GM23338 (cell line): ENCODE results near the gene WASL. TPM values are rescaled to one million over a fixed set of nuclear protein-coding genes. Genes with fewer than 3 reads are reported as not detected.

Source experiments
- EZH2phosphoT487 ChIP-seq: fragments of 200-600 bp; sonication (generic); IDR thresholded peaks from one replicate; pipeline ENCODE4 v1.8.1; 2018; ENCODE audit warnings: antibody characterized with exemption; ENCODE audit not compliant: unreplicated experiment
- POLR2AphosphoS5 ChIP-seq: IDR thresholded peaks from 2 replicates; pipeline ENCODE4 v1.6.1; 2016; ENCODE audit warnings: antibody characterized with exemption, low read depth
- STAT1 ChIP-seq: IDR thresholded peaks from one replicate; pipeline ENCODE4 v1.6.1; 2016; ENCODE audit warnings: antibody characterized with exemption; ENCODE audit not compliant: unreplicated experiment
- ZNF331 ChIP-seq: fragments of 250-450 bp; sonication (Bioruptor Pico); IDR thresholded peaks from 2 replicates; pipeline ENCODE4 v1.5.0; 2020; ENCODE audit warnings: low read depth, mild to moderate bottlenecking, moderate library complexity
- polyA plus RNA-seq: library from polyadenylated mRNA; unstranded; fragments of >200 nt; fragmentation: Nextera tagmentation; extraction: Ambion mirVana; gene quantifications from 2 replicates; pipeline ENCODE4 v1.2.1, GENCODE V29; 2016
- total RNA-seq: library from RNA; depleted of rRNA; stranded (reverse); fragments of >200 nt; shearing (Covaris generic); gene quantifications from 2 replicates; pipeline ENCODE4 v1.2.3, GENCODE V29; 2014
- TF ChIP-seq, protein P1 (sequence below): fragments of 250-450 bp; sonication (Bioruptor Pico); IDR thresholded peaks from 2 replicates; pipeline ENCODE4 v1.5.0; 2020; ENCODE audit warnings: mild to moderate bottlenecking, moderate library complexity
- TF ChIP-seq, protein P2 (sequence below), 2 experiments: fragments of 200-600 bp in 1 of 2; sonication (generic) in 1 of 2; conservative IDR thresholded peaks; 2 replicates each; pipeline versions ENCODE4 v1.5.1 to v1.6.1; 2016 to 2017; ENCODE audit warnings: antibody characterized with exemption in 2 of 2, low read depth in 2 of 2, mild to moderate bottlenecking in 2 of 2, moderate library complexity in 1 of 2
- TF ChIP-seq, protein P3 (sequence below): IDR thresholded peaks from 2 replicates; pipeline ENCODE4 v1.6.1; 2016; ENCODE audit warnings: antibody characterized with exemption
- TF ChIP-seq, protein P4 (sequence below): IDR thresholded peaks from one replicate; pipeline ENCODE4 v1.6.1; 2018; ENCODE audit warnings: antibody characterized with exemption; ENCODE audit not compliant: unreplicated experiment

The WASL gene
- total and polyA plus RNA-seq, 2 experiments from 2014 or later, result 36.4 to 45.3 TPM

DNA sequence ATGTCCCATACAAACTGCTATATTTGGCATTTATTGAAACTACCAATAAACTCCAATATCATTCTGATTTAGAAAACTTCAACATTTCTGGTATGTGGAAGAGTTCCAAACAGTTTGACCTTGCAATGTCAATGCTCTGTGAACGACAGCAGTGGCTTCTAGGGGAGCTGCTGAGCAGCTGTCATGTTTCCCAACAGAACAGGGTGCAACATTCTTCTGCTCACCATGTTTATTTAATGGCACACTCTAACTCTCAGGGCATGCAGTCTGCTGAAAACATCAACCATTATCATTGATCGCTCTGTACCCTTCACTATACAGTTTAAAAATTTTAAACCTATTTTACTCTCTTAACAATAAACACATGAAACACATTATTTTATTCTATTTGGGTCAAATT, 67.2 kb downstream of the WASL start (continued):
- TF ChIP-seq, protein P1, sequence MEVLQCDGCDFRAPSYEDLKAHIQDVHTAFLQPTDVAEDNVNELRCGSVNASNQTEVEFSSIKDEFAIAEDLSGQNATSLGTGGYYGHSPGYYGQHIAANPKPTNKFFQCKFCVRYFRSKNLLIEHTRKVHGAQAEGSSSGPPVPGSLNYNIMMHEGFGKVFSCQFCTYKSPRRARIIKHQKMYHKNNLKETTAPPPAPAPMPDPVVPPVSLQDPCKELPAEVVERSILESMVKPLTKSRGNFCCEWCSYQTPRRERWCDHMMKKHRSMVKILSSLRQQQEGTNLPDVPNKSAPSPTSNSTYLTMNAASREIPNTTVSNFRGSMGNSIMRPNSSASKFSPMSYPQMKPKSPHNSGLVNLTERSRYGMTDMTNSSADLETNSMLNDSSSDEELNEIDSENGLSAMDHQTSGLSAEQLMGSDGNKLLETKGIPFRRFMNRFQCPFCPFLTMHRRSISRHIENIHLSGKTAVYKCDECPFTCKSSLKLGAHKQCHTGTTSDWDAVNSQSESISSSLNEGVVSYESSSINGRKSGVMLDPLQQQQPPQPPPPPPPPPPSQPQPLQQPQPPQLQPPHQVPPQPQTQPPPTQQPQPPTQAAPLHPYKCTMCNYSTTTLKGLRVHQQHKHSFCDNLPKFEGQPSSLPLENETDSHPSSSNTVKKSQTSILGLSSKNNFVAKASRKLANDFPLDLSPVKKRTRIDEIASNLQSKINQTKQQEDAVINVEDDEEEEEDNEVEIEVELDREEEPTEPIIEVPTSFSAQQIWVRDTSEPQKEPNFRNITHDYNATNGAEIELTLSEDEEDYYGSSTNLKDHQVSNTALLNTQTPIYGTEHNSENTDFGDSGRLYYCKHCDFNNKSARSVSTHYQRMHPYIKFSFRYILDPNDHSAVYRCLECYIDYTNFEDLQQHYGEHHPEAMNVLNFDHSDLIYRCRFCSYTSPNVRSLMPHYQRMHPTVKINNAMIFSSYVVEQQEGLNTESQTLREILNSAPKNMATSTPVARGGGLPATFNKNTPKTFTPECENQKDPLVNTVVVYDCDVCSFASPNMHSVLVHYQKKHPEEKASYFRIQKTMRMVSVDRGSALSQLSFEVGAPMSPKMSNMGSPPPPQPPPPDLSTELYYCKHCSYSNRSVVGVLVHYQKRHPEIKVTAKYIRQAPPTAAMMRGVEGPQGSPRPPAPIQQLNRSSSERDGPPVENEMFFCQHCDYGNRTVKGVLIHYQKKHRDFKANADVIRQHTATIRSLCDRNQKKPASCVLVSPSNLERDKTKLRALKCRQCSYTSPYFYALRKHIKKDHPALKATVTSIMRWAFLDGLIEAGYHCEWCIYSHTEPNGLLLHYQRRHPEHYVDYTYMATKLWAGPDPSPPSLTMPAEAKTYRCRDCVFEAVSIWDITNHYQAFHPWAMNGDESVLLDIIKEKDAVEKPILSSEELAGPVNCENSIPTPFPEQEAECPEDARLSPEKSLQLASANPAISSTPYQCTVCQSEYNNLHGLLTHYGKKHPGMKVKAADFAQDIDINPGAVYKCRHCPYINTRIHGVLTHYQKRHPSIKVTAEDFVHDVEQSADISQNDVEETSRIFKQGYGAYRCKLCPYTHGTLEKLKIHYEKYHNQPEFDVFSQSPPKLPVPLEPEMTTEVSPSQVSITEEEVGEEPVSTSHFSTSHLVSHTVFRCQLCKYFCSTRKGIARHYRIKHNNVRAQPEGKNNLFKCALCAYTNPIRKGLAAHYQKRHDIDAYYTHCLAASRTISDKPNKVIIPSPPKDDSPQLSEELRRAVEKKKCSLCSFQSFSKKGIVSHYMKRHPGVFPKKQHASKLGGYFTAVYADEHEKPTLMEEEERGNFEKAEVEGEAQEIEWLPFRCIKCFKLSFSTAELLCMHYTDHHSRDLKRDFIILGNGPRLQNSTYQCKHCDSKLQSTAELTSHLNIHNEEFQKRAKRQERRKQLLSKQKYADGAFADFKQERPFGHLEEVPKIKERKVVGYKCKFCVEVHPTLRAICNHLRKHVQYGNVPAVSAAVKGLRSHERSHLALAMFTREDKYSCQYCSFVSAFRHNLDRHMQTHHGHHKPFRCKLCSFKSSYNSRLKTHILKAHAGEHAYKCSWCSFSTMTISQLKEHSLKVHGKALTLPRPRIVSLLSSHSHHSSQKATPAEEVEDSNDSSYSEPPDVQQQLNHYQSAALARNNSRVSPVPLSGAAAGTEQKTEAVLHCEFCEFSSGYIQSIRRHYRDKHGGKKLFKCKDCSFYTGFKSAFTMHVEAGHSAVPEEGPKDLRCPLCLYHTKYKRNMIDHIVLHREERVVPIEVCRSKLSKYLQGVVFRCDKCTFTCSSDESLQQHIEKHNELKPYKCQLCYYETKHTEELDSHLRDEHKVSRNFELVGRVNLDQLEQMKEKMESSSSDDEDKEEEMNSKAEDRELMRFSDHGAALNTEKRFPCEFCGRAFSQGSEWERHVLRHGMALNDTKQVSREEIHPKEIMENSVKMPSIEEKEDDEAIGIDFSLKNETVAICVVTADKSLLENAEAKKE (CRISPR knock-in tag), result no peak
- TF ChIP-seq ZNF331 (no peak), POLR2AphosphoS5 (no peak), STAT1 (no peak), EZH2phosphoT487 (no peak)
- TF ChIP-seq, protein P2, sequence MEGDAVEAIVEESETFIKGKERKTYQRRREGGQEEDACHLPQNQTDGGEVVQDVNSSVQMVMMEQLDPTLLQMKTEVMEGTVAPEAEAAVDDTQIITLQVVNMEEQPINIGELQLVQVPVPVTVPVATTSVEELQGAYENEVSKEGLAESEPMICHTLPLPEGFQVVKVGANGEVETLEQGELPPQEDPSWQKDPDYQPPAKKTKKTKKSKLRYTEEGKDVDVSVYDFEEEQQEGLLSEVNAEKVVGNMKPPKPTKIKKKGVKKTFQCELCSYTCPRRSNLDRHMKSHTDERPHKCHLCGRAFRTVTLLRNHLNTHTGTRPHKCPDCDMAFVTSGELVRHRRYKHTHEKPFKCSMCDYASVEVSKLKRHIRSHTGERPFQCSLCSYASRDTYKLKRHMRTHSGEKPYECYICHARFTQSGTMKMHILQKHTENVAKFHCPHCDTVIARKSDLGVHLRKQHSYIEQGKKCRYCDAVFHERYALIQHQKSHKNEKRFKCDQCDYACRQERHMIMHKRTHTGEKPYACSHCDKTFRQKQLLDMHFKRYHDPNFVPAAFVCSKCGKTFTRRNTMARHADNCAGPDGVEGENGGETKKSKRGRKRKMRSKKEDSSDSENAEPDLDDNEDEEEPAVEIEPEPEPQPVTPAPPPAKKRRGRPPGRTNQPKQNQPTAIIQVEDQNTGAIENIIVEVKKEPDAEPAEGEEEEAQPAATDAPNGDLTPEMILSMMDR (conservative IDR thresholded peaks at IDR 0.05; ENCODE audit: low read depth in 2 of 2), result no peak
- TF ChIP-seq, protein P3, sequence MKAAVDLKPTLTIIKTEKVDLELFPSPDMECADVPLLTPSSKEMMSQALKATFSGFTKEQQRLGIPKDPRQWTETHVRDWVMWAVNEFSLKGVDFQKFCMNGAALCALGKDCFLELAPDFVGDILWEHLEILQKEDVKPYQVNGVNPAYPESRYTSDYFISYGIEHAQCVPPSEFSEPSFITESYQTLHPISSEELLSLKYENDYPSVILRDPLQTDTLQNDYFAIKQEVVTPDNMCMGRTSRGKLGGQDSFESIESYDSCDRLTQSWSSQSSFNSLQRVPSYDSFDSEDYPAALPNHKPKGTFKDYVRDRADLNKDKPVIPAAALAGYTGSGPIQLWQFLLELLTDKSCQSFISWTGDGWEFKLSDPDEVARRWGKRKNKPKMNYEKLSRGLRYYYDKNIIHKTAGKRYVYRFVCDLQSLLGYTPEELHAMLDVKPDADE, result no peak
- TF ChIP-seq, protein P4, sequence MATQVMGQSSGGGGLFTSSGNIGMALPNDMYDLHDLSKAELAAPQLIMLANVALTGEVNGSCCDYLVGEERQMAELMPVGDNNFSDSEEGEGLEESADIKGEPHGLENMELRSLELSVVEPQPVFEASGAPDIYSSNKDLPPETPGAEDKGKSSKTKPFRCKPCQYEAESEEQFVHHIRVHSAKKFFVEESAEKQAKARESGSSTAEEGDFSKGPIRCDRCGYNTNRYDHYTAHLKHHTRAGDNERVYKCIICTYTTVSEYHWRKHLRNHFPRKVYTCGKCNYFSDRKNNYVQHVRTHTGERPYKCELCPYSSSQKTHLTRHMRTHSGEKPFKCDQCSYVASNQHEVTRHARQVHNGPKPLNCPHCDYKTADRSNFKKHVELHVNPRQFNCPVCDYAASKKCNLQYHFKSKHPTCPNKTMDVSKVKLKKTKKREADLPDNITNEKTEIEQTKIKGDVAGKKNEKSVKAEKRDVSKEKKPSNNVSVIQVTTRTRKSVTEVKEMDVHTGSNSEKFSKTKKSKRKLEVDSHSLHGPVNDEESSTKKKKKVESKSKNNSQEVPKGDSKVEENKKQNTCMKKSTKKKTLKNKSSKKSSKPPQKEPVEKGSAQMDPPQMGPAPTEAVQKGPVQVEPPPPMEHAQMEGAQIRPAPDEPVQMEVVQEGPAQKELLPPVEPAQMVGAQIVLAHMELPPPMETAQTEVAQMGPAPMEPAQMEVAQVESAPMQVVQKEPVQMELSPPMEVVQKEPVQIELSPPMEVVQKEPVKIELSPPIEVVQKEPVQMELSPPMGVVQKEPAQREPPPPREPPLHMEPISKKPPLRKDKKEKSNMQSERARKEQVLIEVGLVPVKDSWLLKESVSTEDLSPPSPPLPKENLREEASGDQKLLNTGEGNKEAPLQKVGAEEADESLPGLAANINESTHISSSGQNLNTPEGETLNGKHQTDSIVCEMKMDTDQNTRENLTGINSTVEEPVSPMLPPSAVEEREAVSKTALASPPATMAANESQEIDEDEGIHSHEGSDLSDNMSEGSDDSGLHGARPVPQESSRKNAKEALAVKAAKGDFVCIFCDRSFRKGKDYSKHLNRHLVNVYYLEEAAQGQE, result no peak
